RWPE1 (cell line): ENCODE measurements around the gene TAF6L.
"Not testable (repeated sequence)": the region's sequence is repeated elsewhere in the genome, so short reads cannot be mapped to it uniquely, and the experiment has no call there.

Experiments
- CTCF ChIA-PET: fragments of 350-600 bp; sonication (Branson Sonifier 250); formaldehyde crosslinking; extraction: SDS; loops from one replicate; lab custom pipeline; 2021; lab: Yijun Ruan, JAX
- POLR2A ChIA-PET: fragments of 400-600 bp; formaldehyde crosslinking; extraction: SDS; loops from one replicate; lab custom pipeline; 2020; ENCODE audit warnings: antibody characterized with exemption; ENCODE audit not compliant: low non-redundant PET; lab: Yijun Ruan, JAX
- DNase-seq: peaks from one replicate; pipeline ENCODE4 v3.0.0; 2012; ENCODE audit warnings: low spot score
- H3K27ac ChIP-seq: fragments of 450-650 bp; 2 replicates; pipeline ENCODE4 v1.5.1; 2017
- TF ChIP-seq, protein P1 (sequence below): fragments of 450-650 bp; conservative IDR thresholded peaks from 2 replicates; pipeline ENCODE4 v1.5.1; 2017; ENCODE audit warnings: low read depth, mild to moderate bottlenecking

TAF6L gene

DNA sequence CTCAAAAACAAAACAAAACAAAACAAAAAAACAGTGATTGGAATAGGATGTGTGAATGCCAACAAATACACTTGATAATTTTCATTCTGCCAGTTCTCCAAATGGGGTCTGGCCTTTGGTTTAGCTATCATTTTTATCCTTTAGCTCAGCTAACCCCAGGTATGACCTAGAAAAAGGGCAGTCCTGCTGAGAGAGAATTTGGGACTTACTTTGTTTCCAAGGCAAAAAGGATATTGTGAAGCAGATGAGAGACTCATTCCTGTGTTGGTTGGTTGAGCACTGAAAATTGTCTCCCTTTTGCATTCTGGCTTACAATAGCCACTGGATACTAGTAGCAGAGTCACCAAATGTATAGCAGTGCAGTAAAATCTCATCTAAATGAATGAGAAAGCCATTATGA is 34.0 kb upstream of the TAF6L start:
- TF ChIP-seq, protein P1, sequence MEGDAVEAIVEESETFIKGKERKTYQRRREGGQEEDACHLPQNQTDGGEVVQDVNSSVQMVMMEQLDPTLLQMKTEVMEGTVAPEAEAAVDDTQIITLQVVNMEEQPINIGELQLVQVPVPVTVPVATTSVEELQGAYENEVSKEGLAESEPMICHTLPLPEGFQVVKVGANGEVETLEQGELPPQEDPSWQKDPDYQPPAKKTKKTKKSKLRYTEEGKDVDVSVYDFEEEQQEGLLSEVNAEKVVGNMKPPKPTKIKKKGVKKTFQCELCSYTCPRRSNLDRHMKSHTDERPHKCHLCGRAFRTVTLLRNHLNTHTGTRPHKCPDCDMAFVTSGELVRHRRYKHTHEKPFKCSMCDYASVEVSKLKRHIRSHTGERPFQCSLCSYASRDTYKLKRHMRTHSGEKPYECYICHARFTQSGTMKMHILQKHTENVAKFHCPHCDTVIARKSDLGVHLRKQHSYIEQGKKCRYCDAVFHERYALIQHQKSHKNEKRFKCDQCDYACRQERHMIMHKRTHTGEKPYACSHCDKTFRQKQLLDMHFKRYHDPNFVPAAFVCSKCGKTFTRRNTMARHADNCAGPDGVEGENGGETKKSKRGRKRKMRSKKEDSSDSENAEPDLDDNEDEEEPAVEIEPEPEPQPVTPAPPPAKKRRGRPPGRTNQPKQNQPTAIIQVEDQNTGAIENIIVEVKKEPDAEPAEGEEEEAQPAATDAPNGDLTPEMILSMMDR: no peak
- DNase-seq: no peak
- CTCF ChIA-PET: interaction anchor here (0.7 kb wide), 1 partner anchor 137 kb away, joined by 3 read pairs; no protein-coding TSS in a partner anchor
- no peak overlapping the region for H3K27ac ChIP-seq
- POLR2A ChIA-PET: no interaction called here

DNA sequence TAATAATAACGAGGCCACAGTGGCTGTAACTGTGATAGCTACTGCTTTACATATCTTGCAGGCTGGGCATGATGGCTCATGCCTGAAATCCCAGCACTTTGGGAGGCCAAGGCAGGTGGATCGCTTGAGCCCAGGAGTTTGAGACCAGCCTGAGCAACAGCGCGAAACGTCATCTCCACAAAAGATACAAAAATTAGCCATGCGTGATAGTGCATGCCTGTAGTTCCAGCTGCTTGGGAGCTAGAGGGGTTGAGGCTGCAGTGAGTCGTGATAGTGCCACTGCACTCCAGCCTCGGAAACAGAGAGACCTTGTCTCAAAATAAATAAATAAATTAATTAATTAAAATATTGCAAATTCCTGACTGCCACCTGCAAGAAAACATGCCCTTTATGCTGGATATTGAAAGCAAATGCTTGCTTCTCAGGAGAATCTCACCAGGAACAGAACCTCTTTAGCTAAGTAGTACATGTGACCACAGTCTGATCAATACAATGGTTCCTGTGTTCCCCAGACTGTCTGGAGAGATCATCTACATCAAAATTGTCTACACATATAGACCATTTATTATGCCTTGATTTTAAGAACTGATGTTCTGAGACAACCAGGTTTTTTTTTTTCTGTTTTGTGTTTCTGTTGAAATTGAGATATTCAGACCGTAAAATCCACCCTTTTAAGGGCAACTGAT is 23.6 kb upstream of the TAF6L start:
- POLR2A ChIA-PET: no interaction called here
- TF ChIP-seq, protein P1: no peak
- H3K27ac ChIP-seq: peak overlapping the region; percentile 61
- DNase-seq: no peak
- CTCF ChIA-PET: interaction anchor here (0.6 kb wide), 1 partner anchor 121 kb away, joined by 3 read pairs; no protein-coding TSS in a partner anchor

DNA sequence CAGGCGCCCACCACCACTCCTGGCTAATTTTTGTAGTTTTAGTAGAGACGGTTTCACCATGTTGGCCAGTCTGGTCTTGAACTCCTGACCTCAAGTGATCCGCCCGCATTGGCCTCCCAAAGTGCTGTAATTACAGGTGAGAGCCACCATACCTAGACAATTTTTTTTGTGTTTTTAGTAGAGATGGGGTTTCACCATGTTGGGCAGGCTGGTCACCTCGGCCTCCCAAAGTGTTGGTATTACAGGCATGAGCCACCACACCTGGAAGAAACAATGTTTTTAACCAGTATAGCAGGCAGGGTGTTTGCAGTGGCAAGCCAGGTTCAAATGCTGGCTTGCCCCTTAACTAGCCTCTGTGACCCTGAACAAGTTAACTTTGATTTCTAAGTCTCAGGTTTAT is 21.3 kb upstream of the TAF6L start:
- DNase-seq, CTCF ChIA-PET, POLR2A ChIA-PET: not testable (repeated sequence)
- peak overlapping the region; percentile 20; the same call in 1 of the 2 replicates for H3K27ac ChIP-seq

DNA sequence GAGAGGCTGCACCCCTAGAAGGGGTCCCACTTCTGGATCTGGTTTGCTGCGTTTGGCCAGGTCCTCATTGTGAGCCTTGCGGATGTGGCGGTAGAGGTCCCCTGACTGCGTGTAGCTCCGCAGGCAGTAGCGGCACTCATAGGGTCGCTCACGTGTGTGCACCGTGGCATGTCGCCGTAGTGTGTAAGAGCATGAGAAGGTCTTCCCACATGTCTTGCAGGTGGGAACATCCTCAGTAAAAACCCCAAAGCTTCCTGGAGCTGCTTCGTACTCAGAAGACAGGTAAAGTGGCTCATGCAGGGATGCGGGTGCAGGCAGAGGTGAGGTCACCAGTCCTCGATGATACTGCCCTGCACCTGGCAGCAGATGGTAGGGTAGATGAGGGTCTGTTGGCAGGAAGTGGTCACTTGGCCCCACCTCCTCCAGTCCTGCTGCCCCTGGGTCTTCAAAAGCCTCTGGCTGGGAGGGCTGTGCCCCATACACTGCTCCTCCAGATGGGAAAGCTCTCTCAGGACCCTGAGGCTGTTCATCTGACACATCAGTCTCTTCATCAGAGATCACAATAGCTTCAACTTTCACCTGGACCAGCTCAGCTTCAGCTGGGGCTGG is 18.9 kb upstream of the TAF6L start:
- TF ChIP-seq, protein P1: no peak
- CTCF ChIA-PET: interaction anchor here (0.6 to 1.2 kb wide), 2 partner anchors 79 to 195 kb away, joined by 3 to 4 read pairs; no protein-coding TSS in a partner anchor
- peak overlapping the region; percentile 86 for H3K27ac ChIP-seq
- POLR2A ChIA-PET: interaction anchor here (0.6 to 1.3 kb wide), 2 partner anchors 10 to 88 kb away, joined by 4 read pairs; partner anchors contain the start of gene POLR2G
- DNase-seq: no peak

DNA sequence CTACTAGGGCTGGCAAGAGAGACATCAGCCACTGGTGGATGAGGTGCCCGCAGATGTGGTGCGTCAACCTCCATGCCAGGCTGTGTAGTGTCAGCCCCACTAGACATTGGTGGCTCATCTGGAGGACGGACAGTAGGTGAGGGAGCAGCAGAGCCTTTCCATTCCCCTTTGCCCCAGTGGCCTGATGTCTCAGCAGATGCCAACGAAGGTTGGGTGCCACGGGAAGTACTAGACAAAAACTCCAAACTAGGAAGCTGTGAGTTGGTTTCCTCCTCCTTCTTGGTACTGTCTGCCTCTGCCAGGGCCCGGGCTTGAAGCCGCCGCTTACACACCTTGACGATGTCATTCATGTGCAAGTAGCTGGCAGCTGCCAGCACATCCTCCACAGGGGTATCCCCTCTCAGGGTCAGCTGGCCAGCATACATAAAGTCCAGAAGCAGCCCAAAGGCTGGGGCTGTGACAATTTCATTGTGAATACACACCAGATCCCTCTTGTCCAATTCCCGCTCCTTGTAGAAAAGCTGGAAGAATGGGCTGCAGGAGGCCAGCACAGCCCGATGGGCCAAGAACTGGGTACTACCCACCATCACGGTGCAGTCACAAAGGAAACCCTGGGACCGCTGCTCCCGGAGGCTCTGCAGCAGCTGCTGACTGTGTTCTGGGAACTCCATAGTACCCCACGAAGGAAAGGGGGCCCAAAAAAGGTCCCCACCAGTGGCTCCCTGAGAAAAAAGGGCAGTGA is 18.0 kb upstream of the TAF6L start:
- TF ChIP-seq, protein P1: no peak
- CTCF ChIA-PET: interaction anchor here (0.5 to 1.3 kb wide), 5 partner anchors 17 to 1298 kb away, joined by 3 to 6 read pairs (median 4); partner anchors contain the start of gene TAF6L
- DNase-seq: no peak
- POLR2A ChIA-PET: interaction anchor here (0.8 to 1.5 kb wide), 10 partner anchors 9 to 88 kb away, joined by 3 to 6 read pairs (median 4); partner anchors contain the start of genes C11orf98, CSKMT, HNRNPUL2 and LBHD1
- H3K27ac ChIP-seq: peak overlapping the region; percentile 86

DNA sequence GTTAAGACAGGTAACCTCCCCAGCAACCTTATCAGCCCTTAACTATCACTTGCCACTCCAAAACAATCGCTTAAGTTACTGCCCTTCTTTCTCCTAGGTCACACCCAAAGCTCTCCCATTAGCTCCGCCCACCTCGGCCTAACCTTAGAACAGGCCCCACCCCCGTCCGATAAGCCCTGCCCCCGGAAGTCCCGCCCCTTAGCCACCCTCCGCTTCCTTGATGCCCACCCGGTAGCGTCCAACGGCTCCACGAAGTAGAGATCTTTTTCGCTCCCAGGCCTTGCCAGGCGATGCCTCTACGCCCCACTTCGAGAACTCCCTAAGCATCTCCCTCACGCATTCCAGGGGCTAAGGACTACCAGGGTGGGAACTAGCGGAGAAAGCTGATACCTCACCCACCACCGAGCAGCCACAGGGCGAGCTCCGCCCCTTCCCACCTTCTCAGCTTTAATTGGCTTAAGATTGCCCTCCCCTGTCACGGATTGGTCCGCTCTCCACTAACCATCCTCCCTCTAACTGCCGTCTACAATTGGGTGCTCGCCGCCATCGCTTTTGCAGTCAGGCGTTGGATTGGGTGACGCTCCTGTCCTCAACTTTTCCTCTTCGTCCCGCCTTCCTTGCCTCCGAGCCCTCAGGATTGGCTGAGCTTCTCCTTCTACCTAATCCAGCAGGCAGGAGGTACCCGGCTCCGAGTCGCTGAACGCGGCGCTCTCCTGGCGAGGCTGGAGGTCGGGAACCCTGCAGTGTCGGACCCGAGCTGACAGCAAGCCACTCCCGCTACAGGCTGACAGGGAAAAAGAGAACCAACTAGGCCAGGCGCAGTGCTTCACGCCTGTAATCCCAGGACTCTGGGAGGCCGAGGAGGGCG is 17.2 kb upstream of the TAF6L start, which contains the start of gene ZBTB3:
TSS of gene ZBTB3 (minus strand) at position 425 of the 868 bp plus-strand sequence. CDS start 496 bp downstream, outside the sequence.
- ChIA-PET POLR2A (interaction anchor here (0.5 to 1.5 kb wide), 13 partner anchors 8 to 1456 kb away, joined by 3 to 11 read pairs (median 4); partner anchors contain the start of genes C11orf98, CSKMT, HNRNPUL2 and LBHD1), CTCF (interaction anchor here (0.6 to 1.3 kb wide), 5 partner anchors 17 to 1297 kb away, joined by 3 to 6 read pairs (median 4); partner anchors contain the start of gene TAF6L)
- TF ChIP-seq, protein P1: no peak
- DNase-seq: peak; percentile 98
- peak within 1 kb of the TSS; percentile 86 for H3K27ac ChIP-seq
